ENCODE data around the gene LRRC51.
"Not testable (repeated sequence)": the region's sequence is repeated elsewhere in the genome, so short reads cannot be mapped to it uniquely, and the experiment has no call there.

The LRRC51 gene

DNA sequence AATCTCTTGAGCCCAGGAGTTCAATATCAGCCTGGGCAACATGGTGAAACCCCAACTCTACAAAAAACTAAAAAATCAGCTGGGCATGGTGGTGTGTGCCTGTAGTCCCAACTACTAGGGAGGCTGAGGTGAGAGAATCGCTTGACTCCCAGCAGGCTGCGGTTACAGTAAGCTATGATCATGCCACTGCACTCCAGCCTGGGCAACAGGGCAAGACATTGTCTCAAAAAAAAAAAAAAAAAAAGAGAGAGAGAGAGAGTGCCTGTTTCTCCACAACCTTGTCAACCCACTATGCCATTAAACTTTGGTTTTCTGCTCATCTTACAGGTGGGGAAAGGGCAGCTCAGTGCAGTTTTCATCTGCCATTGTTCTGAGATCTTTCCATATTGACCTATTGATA, 60.0 kb downstream of the LRRC51 start:
- DNase-seq (ENCODE audit: low read depth), result no peak

DNA sequence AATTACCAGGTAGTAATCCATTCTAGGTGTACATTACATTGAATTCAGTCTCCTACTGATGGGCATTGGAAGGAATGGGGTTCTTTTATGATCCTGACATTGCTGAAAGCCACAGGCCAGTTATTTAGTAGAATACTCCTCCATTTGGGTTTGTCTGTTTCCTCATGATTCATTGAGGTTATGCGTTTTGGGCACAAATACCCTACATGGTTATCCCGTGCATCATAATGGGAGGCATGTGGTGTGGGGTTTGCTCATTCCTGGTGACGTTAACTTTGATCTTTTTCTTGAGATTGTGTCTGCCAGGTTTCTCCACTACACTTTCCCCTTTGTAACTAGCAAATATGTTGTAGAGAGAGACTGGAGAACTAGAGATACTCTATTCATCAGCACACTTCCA, 60.4 kb downstream of the LRRC51 start:
- no peak for DNase-seq (ENCODE audit: low read depth)

DNA sequence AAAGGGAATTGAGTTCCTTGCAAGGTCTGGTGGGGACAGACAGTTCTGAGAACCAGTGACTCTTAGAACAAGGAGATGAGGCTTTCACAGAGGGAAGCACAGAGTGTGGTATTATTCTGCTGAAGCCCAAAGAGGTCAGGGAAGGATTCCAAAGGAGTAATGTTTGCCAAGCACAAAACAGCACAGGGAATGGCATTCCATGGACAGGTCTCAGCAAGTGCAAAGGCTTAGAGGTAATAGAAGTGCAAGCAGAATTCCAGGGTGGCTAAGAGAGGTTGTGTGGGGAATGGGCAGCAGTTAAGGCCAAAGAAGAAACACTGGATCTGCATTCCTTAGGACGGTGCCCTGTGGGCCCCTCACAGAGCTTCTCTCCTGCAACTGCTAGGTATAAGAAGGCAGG, 61.4 kb downstream of the LRRC51 start:
- not testable (repeated sequence) for DNase-seq (ENCODE audit: low read depth)

DNA sequence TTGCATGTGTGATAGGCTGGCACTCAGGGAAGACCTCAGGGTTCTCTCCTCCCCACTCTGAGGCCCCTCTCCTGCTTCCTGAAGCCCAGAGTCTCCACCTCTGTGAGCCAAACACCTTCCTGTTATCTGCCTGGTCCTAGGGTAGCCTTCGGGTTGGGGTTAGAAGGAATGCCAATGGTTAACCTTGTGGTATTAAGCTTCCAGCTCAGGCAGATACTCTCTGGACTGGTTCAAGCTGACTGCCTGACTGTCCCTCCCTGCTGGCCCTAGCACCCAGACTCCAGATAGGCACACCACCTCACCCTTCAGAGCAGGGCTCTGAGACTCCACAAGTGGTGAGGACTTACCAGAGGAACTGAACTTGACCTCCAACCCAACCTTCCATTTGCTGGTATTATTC, 61.9 kb downstream of the LRRC51 start:
- DNase-seq (ENCODE audit: low read depth), result not testable (repeated sequence)

DNA sequence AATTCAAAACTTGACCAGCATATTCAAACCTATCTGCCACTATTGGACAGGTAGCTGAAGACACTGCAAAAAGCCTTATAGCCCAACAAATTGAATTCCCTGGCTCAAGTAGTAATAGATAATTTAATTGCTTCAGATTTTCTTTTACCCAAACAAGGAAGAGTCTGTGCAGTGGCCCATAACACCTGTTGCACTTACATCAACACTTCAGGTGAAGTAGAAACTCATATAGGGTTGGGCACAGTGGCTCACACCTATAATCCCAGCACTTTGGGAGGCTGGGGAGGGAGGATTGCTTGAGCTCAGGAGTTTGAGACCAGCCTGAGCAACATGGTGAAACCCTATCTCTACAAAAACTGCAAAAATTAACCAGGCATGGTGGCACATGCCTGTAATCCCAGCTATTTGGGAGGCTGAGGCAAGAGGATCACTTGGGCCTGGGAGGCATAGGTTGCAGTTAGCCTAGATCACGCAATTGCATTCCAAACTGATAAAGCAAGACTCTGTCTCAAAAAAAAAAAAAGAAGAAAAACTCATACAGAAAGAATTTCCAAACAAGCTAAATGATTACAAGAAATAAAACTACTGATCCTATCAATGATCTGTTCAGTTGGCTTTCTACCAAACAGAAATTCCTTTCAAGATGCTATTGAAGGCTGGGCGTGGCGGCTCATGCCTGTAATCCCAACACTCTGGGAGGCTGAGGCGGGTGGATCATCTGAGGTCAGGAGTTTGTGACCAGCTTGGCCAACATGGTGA, 64.3 kb downstream of the LRRC51 start:
- no peak for DNase-seq (ENCODE audit: low read depth)

Data from stimulated activated CD8-positive, alpha-beta memory T cell treated with anti-CD3 and anti-CD28 coated beads, Interleukin-12 subunit alpha, Interleukin-12 subunit beta, amount 100 ng/mL, for 1 hour (primary cell).